Measurements from ENCODE around the gene MALAT1. TPM values are rescaled to one million over a fixed set of nuclear protein-coding genes. Genes with fewer than 3 reads are reported as not detected.

The MALAT1 gene
- total and polyA plus RNA-seq, 2 donors (not counting 1 experiment from before 2014, with no cell fraction given), result 646 to 32,417 TPM

- H3K79me2 ChIP-seq (ENCODE audit: control insufficient read depth, insufficient read depth, low read length), result peaks cover 28% of the 10 kb centered on the region
- no peaks in the 10 kb centered on the region for H3K27me3 ChIP-seq (replicated peaks in 1 of 4; ENCODE audit: control extremely low read depth in 1 of 4, control insufficient read depth in 3 of 4, insufficient read depth in 4 of 4, low read length in 3 of 4)
- H3K4me3 Mint-ChIP-seq, result no peak overlapping the region
- WGBS (ENCODE audit: insufficient coverage), result 90% methylated on average over 4 of the region's 10 CpGs
- TF ChIP-seq EZH2 (IDR thresholded peaks at IDR 0.05; ENCODE audit: borderline replicate concordance, insufficient read depth, low read depth, low read length, poor library complexity, severe bottlenecking) (no peak), CTCF (IDR thresholded peaks at IDR 0.05) (no peak)
- no peak overlapping the region for H3K4me2 ChIP-seq (replicated peaks; ENCODE audit: low read depth, low read length, poor library complexity, severe bottlenecking)
- H3K9ac ChIP-seq (ENCODE audit: low read length), result no peak overlapping the region
- H3K27me3 Mint-ChIP-seq, result no peaks in the 10 kb centered on the region
- peaks cover 26 to 35% of the 10 kb centered on the region in 2 donors for H3K4me1 ChIP-seq (ENCODE audit: control insufficient read depth in 2 of 2, insufficient read depth in 2 of 2, low read length in 2 of 2)
- intact Hi-C loops (cut with micrococcal nuclease), result no loop called here
- ChIA-PET POLR2A (interaction anchor here (0.6 to 8.8 kb wide), 7 partner anchors 10 to 471 kb away, joined by 3 to 70 read pairs (median 6); partner anchors contain the start of gene MALAT1), CTCF (interaction anchor here (1.3 to 3.0 kb wide), 4 partner anchors 8 to 14 kb away, joined by 3 to 19 read pairs (median 7); no protein-coding TSS in a partner anchor)
- no peaks in the 10 kb centered on the region for H3K9me3 ChIP-seq (ENCODE audit: control extremely low read depth in 1 of 3, control insufficient read depth in 2 of 3, insufficient read depth in 1 of 3, low read length in 2 of 3)
- no peak overlapping the region for H3K27ac ChIP-seq (ENCODE audit: low read length in 2 of 2)
- H3K36me3 ChIP-seq (replicated peaks in 1 of 2; ENCODE audit: control extremely low read depth in 1 of 2, control insufficient read depth in 1 of 2, extremely low read depth in 1 of 2, insufficient read depth in 2 of 2, low read length in 1 of 2), result no peaks in the 10 kb centered on the region
- no peak overlapping the region for H3K4me3 ChIP-seq (ENCODE audit: control extremely low read depth in 1 of 5, extremely low read depth in 1 of 5, insufficient read depth in 1 of 5, low read depth in 2 of 5, low read length in 4 of 5)
- H3K4me1 Mint-ChIP-seq, result peaks cover 37% of the 10 kb centered on the region
- H4K20me1 ChIP-seq (ENCODE audit: control insufficient read depth, insufficient read depth, low read length, poor library complexity, severe bottlenecking), result no peaks in the 10 kb centered on the region
- peak overlapping the region; percentile 5 for H2AFZ ChIP-seq (ENCODE audit: insufficient read depth, low read depth, low read length, poor library complexity, severe bottlenecking)
- no peaks in the 10 kb centered on the region for H3K9me3 Mint-ChIP-seq (ENCODE audit: insufficient read depth)
- no peak for DNase-seq
- no peak for ATAC-seq (ENCODE audit: low read depth)
- no peak overlapping the region for H3K27ac Mint-ChIP-seq
Observed at GRCh38 chr11:65486570-65487466, 12.0 kb upstream of the MALAT1 start.
